HEK293 (cell line): ENCODE results near the gene NAA35.

Experiments used
- BCL11B ChIP-seq: fragments of 450-650 bp; formaldehyde crosslinking; IDR thresholded peaks from 2 replicates; pipeline ENCODE4 v1.5.1; 2016; ENCODE audit warnings: low read depth, missing biosample characterization, missing genetic modification characterization
- CTCF ChIP-seq: fragments of 450-650 bp; formaldehyde crosslinking; IDR thresholded peaks from 2 replicates; pipeline ENCODE4 v1.5.1; 2016; ENCODE audit warnings: missing biosample characterization, missing genetic modification characterization
- REPIN1 ChIP-seq: fragments of 450-650 bp; formaldehyde crosslinking; IDR thresholded peaks from 2 replicates; pipeline ENCODE4 v1.5.1; 2017; ENCODE audit warnings: missing biosample characterization, missing genetic modification characterization, low read depth
- TF ChIP-seq, protein P1 (sequence below): fragments of 450-650 bp; formaldehyde crosslinking; IDR thresholded peaks from 2 replicates; pipeline ENCODE4 v1.5.1; 2017; ENCODE audit warnings: missing biosample characterization, missing genetic modification characterization

DNA sequence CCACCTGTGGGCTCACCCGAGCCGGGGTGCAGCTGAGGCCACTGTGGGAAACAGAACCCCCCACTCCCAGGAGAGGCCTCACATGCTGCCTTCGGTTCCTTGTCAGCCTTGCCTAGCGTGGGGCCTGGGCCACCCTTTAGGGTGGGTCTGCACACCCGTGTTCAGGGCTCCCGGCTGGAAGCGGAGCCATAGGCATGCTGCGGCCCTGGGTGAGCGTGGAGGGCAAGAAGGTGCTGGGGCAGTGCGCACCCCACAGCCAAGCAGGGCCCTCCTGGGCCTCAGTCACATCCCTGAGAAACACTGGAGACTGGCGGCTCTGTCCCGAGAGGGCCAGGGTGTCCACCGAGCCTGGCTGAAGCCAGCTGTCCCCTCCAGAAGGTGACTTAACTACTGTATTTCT lies 116.5 kb downstream of the NAA35 start:
- TF ChIP-seq CTCF (tag by site-specific recombination) (no peak), REPIN1 (tag by site-specific recombination) (no peak), BCL11B (tag by site-specific recombination) (no peak)
- TF ChIP-seq, protein P1, sequence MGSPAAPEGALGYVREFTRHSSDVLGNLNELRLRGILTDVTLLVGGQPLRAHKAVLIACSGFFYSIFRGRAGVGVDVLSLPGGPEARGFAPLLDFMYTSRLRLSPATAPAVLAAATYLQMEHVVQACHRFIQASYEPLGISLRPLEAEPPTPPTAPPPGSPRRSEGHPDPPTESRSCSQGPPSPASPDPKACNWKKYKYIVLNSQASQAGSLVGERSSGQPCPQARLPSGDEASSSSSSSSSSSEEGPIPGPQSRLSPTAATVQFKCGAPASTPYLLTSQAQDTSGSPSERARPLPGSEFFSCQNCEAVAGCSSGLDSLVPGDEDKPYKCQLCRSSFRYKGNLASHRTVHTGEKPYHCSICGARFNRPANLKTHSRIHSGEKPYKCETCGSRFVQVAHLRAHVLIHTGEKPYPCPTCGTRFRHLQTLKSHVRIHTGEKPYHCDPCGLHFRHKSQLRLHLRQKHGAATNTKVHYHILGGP (tag by site-specific recombination) = no peak
